KOPT-K1 (cell line): ENCODE results near the gene HEXIM1.

Experiments
- H3K27ac ChIP-seq: fragments of 200-600 bp; sonication (generic); 2 replicates; pipeline ENCODE4 v1.5.1; 2016; ENCODE audit warnings: antibody characterized with exemption, mild to moderate bottlenecking, low read depth, low read length; ENCODE audit not compliant: poor library complexity, severe bottlenecking
- H3K36me3 ChIP-seq: fragments of 200-600 bp; sonication (generic); 2 replicates; pipeline ENCODE4 v1.5.1; 2017; ENCODE audit warnings: antibody characterized with exemption, mild to moderate bottlenecking, low read length, moderate library complexity; ENCODE audit not compliant: insufficient read depth
- H3K9me3 ChIP-seq: fragments of 200-600 bp; sonication (generic); 2 replicates; pipeline ENCODE4 v1.5.1; 2017; ENCODE audit warnings: antibody characterized with exemption, low read length, mild to moderate bottlenecking; ENCODE audit not compliant: insufficient read depth, poor library complexity, severe bottlenecking

The HEXIM1 gene

GRCh38 chr17:45148183-45149036 is at the start of gene HEXIM1:
TSS of gene HEXIM1 (plus strand) at chr17:45148475. CDS start at chr17:45149191, 716 bp downstream.
- peak within 1 kb of the TSS; percentile 85 for H3K27ac ChIP-seq
- H3K9me3 ChIP-seq, result no peaks in the 10 kb centered on the region
- peaks cover 6% of the 10 kb centered on the region; the same call in 1 of the 2 replicates for H3K36me3 ChIP-seq

- Histone ChIP-seq H3K27ac (no peak overlapping the region), H3K36me3 (peaks cover 93% of the 10 kb centered on the region), H3K9me3 (no peaks in the 10 kb centered on the region)
These were observed 49.2 kb upstream of the HEXIM1 start for GRCh38 chr17:45098869-45099616.

GRCh38 chr17:45101546-45101882 is 46.8 kb upstream of the HEXIM1 start:
- Histone ChIP-seq H3K27ac (no peak overlapping the region), H3K9me3 (no peaks in the 10 kb centered on the region)

GRCh38 chr17:45101883-45102811 is 46.1 kb upstream of the HEXIM1 start:
- Histone ChIP-seq H3K27ac (no peak overlapping the region), H3K36me3 (peaks cover 93% of the 10 kb centered on the region), H3K9me3 (no peaks in the 10 kb centered on the region)

More at GRCh38 chr17:45101546-45101882, 46.8 kb upstream of the HEXIM1 start:
- H3K36me3 ChIP-seq, result peaks cover 93% of the 10 kb centered on the region

GRCh38 chr17:45102856-45103255 is 45.4 kb upstream of the HEXIM1 start:
- H3K9me3 ChIP-seq, result no peaks in the 10 kb centered on the region
- no peak overlapping the region for H3K27ac ChIP-seq
- peaks cover 93% of the 10 kb centered on the region for H3K36me3 ChIP-seq

GRCh38 chr17:45103269-45103795 is 44.9 kb upstream of the HEXIM1 start:
- Histone ChIP-seq H3K9me3 (no peaks in the 10 kb centered on the region), H3K27ac (no peak overlapping the region), H3K36me3 (peaks cover 93% of the 10 kb centered on the region)

GRCh38 chr17:45104029-45104428 is 44.2 kb upstream of the HEXIM1 start:
- peaks cover 93% of the 10 kb centered on the region for H3K36me3 ChIP-seq
- no peaks in the 10 kb centered on the region for H3K9me3 ChIP-seq
- H3K27ac ChIP-seq, result no peak overlapping the region

- H3K36me3 ChIP-seq, result peaks cover 93% of the 10 kb centered on the region
- no peak overlapping the region for H3K27ac ChIP-seq
- H3K9me3 ChIP-seq, result no peaks in the 10 kb centered on the region
These were observed 43.8 kb upstream of the HEXIM1 start for GRCh38 chr17:45104497-45104896.

- Histone ChIP-seq H3K36me3 (peaks cover 88% of the 10 kb centered on the region), H3K27ac (no peak overlapping the region), H3K9me3 (no peaks in the 10 kb centered on the region)
These were observed 43.2 kb upstream of the HEXIM1 start for GRCh38 chr17:45104907-45105624.

GRCh38 chr17:45106096-45106495 is 42.2 kb upstream of the HEXIM1 start:
- H3K27ac ChIP-seq, result no peak overlapping the region
- H3K9me3 ChIP-seq, result no peaks in the 10 kb centered on the region
- H3K36me3 ChIP-seq, result peaks cover 85% of the 10 kb centered on the region

- H3K27ac ChIP-seq, result no peak overlapping the region
- peaks cover 80% of the 10 kb centered on the region for H3K36me3 ChIP-seq
- H3K9me3 ChIP-seq, result no peaks in the 10 kb centered on the region
These were observed 41.7 kb upstream of the HEXIM1 start for GRCh38 chr17:45106582-45106981.

GRCh38 chr17:45107293-45108010 is 40.8 kb upstream of the HEXIM1 start:
- peaks cover 71% of the 10 kb centered on the region for H3K36me3 ChIP-seq
- no peaks in the 10 kb centered on the region for H3K9me3 ChIP-seq
- no peak overlapping the region for H3K27ac ChIP-seq

- Histone ChIP-seq H3K27ac (no peak overlapping the region), H3K9me3 (no peaks in the 10 kb centered on the region), H3K36me3 (peaks cover 65% of the 10 kb centered on the region)
These were observed 40.2 kb upstream of the HEXIM1 start for GRCh38 chr17:45108051-45108450.
